CD4-positive, alpha-beta memory T cell (primary cell): ENCODE results near the gene DENND2A. TPM values are rescaled to one million over a fixed set of nuclear protein-coding genes. Genes with fewer than 3 reads are reported as not detected.

Source experiments
- CTCF ChIA-PET: fragments of 350-600 bp; sonication (Branson Sonifier 250); formaldehyde crosslinking; loops from one replicate; lab custom pipeline; 2021; ENCODE audit warnings: inconsistent platforms; ENCODE audit not compliant: partially characterized antibody; lab: Charles Lee
- POLR2A ChIA-PET: fragments of 350-600 bp; sonication (Branson Sonifier 250); formaldehyde crosslinking; loops from one replicate; lab custom pipeline; 2021; ENCODE audit not compliant: partially characterized antibody; lab: Charles Lee
- DNase-seq, 5 donors: peaks; one replicate each; pipeline versions ENCODE4 v3.0.0 to v3.0.0-alpha.2; 2020 to 2022; ENCODE audit warnings: mixed read lengths in 1 of 5
- H3K27ac ChIP-seq: one replicate; pipeline ENCODE4 v1.7.0; 2013; ENCODE audit warnings: low read depth, low read length
- H3K27me3 ChIP-seq: 2 replicates; pipeline ENCODE4 v1.7.0; 2013; ENCODE audit warnings: mild to moderate bottlenecking, low read length, moderate library complexity; ENCODE audit not compliant: insufficient read depth
- H3K36me3 ChIP-seq: 2 replicates; pipeline ENCODE4 v1.7.0; 2013; ENCODE audit warnings: mild to moderate bottlenecking, low read length, moderate library complexity; ENCODE audit not compliant: insufficient read depth
- H3K4me1 ChIP-seq: 2 replicates; pipeline ENCODE4 v1.7.0; 2013; ENCODE audit warnings: mild to moderate bottlenecking, low read length, moderate library complexity; ENCODE audit not compliant: insufficient read depth
- H3K4me3 ChIP-seq, 2 donors: one replicate each; pipeline ENCODE4 v1.7.0; 2013; ENCODE audit warnings: low read length in 2 of 2, mild to moderate bottlenecking in 1 of 2
- H3K9me3 ChIP-seq, 2 donors: one replicate each; pipeline ENCODE4 v1.7.0; 2013; ENCODE audit warnings: low read length in 2 of 2, control low read depth in 1 of 2; ENCODE audit not compliant: control insufficient read depth in 1 of 2
- H3K27ac Mint-ChIP-seq, 7 donors: one replicate each; pipeline ENCODE4 v1.8.0; 2020 to 2021; ENCODE audit warnings: mixed read lengths in 7 of 7, mild to moderate bottlenecking in 6 of 7, inconsistent platforms in 3 of 7, moderate library complexity in 3 of 7
- H3K27me3 Mint-ChIP-seq, 2 donors: one replicate each; pipeline ENCODE4 v1.8.0; 2020 to 2021; ENCODE audit warnings: mixed read lengths in 2 of 2
- H3K36me3 Mint-ChIP-seq, 2 donors: one replicate each; pipeline ENCODE4 v1.8.0; 2020 to 2021; ENCODE audit warnings: mixed read lengths in 2 of 2, inconsistent platforms in 1 of 2, mild to moderate bottlenecking in 1 of 2
- H3K4me1 Mint-ChIP-seq, 4 donors: one replicate each; pipeline ENCODE4 v1.8.0; 2020 to 2021; ENCODE audit warnings: mixed read lengths in 4 of 4, mild to moderate bottlenecking in 1 of 4
- H3K4me3 Mint-ChIP-seq, 8 donors: one replicate each; pipeline ENCODE4 v1.8.0; 2020 to 2021; ENCODE audit warnings: mixed read lengths in 8 of 8, mild to moderate bottlenecking in 7 of 8, moderate library complexity in 6 of 8, inconsistent platforms in 3 of 8
- H3K9me3 Mint-ChIP-seq, 8 donors: one replicate each; pipeline ENCODE4 v1.8.0; 2020 to 2021; ENCODE audit warnings: mixed read lengths in 8 of 8, mild to moderate bottlenecking in 5 of 8, inconsistent platforms in 3 of 8, moderate library complexity in 1 of 8
- intact Hi-C: fragments of 100-400 bp; cut with micrococcal nuclease; formaldehyde crosslinking; loops from one replicate; pipeline ENCODE4 v1.15.1; 2023
- polyA plus RNA-seq, 2 donors: library from polyadenylated mRNA; unstranded; fragments of 300-500 nt; fragmentation: Illumina TruSeq; gene quantifications; one replicate each; pipeline ENCODE4 v1.2.3, GENCODE V29; 2021
- total RNA-seq, 2 experiments: library from RNA; stranded (reverse); gene quantifications; one replicate each; pipeline ENCODE4 v1.2.3, GENCODE V29; 2021

The DENND2A gene
- not detected for total RNA-seq
- polyA plus RNA-seq: not detected

GRCh38 chr7:140640727-140641523, at the start of gene DENND2A:
TSS of gene DENND2A (minus strand) at chr7:140640813. CDS start at chr7:140602397, 38,416 bp downstream.
- no peaks in the 10 kb centered on the region for H3K36me3 Mint-ChIP-seq
- H3K4me1 Mint-ChIP-seq: peaks cover 11 to 21% (median 15%) of the 10 kb centered on the region in 4 donors
- H3K27ac Mint-ChIP-seq: peak within 1 kb of the TSS in 1 of 7 donors; percentile 41
- H3K4me3 Mint-ChIP-seq: peak within 1 kb of the TSS; percentile 84 to 93 (median 90)
- no peak for DNase-seq
- no peaks in the 10 kb centered on the region for H3K36me3 ChIP-seq
- peaks cover 0 to 3% (median 0%) of the 10 kb centered on the region in 8 donors for H3K9me3 Mint-ChIP-seq
- no peak within 1 kb of the TSS for H3K27ac ChIP-seq
- H3K9me3 ChIP-seq: no peaks in the 10 kb centered on the region
- CTCF ChIA-PET: no interaction called here
- H3K27me3 ChIP-seq: peaks cover 33% of the 10 kb centered on the region
- H3K4me3 ChIP-seq: no peak within 1 kb of the TSS
- POLR2A ChIA-PET: interaction anchor here (1.3 kb wide), 1 partner anchor 32 kb away, joined by 4 read pairs; the partner anchor contains the start of gene ADCK2
- intact Hi-C loops: no loop called here
- H3K27me3 Mint-ChIP-seq: peaks cover 39 to 52% of the 10 kb centered on the region in 2 donors
- peaks cover 8% of the 10 kb centered on the region for H3K4me1 ChIP-seq

- POLR2A ChIA-PET: no interaction called here
- no peak for DNase-seq
- Histone ChIP-seq H3K36me3 (peaks cover 7% of the 10 kb centered on the region), H3K9me3 (no peaks in the 10 kb centered on the region), H3K4me3 (no peak overlapping the region), H3K27me3 (no peaks in the 10 kb centered on the region), H3K27ac (no peak overlapping the region), H3K4me1 (no peaks in the 10 kb centered on the region)
- CTCF ChIA-PET: no interaction called here
- no peaks in the 10 kb centered on the region for H3K27me3 Mint-ChIP-seq
- no peak overlapping the region for H3K27ac Mint-ChIP-seq
- intact Hi-C loops: loop anchor here (10.0 kb wide), 1 partner anchor 1045 kb away; the partner anchor contains the start of gene SSBP1
- H3K9me3 Mint-ChIP-seq: peaks cover 0 to 1% (median 0%) of the 10 kb centered on the region in 8 donors
- no peak overlapping the region for H3K4me3 Mint-ChIP-seq
- no peaks in the 10 kb centered on the region for H3K4me1 Mint-ChIP-seq
- H3K36me3 Mint-ChIP-seq: peaks cover 20 to 43% of the 10 kb centered on the region in 2 donors
Measured at GRCh38 chr7:140689199-140690152, 48.9 kb upstream of the DENND2A start.

- Histone ChIP-seq H3K27me3 (no peaks in the 10 kb centered on the region), H3K27ac (no peak overlapping the region), H3K9me3 (no peaks in the 10 kb centered on the region), H3K36me3 (peaks cover 7% of the 10 kb centered on the region), H3K4me3 (no peak overlapping the region), H3K4me1 (no peaks in the 10 kb centered on the region)
- Mint-ChIP-seq H3K4me1 (peaks cover 0 to 1% (median 0%) of the 10 kb centered on the region in 4 donors), H3K27ac (peak overlapping the region in 2 of 7 donors; percentile 60 to 73), H3K36me3 (peaks cover 31 to 54% of the 10 kb centered on the region in 2 donors), H3K4me3 (no peak overlapping the region), H3K27me3 (no peaks in the 10 kb centered on the region), H3K9me3 (peaks cover 0 to 1% (median 0%) of the 10 kb centered on the region in 8 donors)
- no peak for DNase-seq
- intact Hi-C loops: no loop called here
- ChIA-PET POLR2A (no interaction called here), CTCF (no interaction called here)
Measured at GRCh38 chr7:140688341-140688740, 47.7 kb upstream of the DENND2A start.

GRCh38 chr7:140686921-140687320, 46.3 kb upstream of the DENND2A start:
- Histone ChIP-seq H3K36me3 (peaks cover 7% of the 10 kb centered on the region), H3K27ac (no peak overlapping the region), H3K27me3 (no peaks in the 10 kb centered on the region), H3K9me3 (no peaks in the 10 kb centered on the region), H3K4me3 (no peak overlapping the region), H3K4me1 (no peaks in the 10 kb centered on the region)
- intact Hi-C loops: no loop called here
- Mint-ChIP-seq H3K9me3 (peaks cover 0 to 1% (median 0%) of the 10 kb centered on the region in 8 donors), H3K27ac (peak overlapping the region in 2 of 7 donors; percentile 60 to 61), H3K4me1 (peaks cover 0 to 4% (median 1%) of the 10 kb centered on the region in 4 donors), H3K36me3 (peaks cover 32 to 52% of the 10 kb centered on the region in 2 donors), H3K4me3 (no peak overlapping the region), H3K27me3 (no peaks in the 10 kb centered on the region)
- CTCF ChIA-PET: no interaction called here
- POLR2A ChIA-PET: interaction anchor here (0.6 to 1.7 kb wide), 3 partner anchors 9 to 30 kb away, joined by 3 to 6 read pairs (median 4); partner anchors contain the start of gene NDUFB2
- DNase-seq: no peak

- H3K27ac Mint-ChIP-seq: peak overlapping the region in 2 of 7 donors; percentile 22 to 30
- H3K36me3 ChIP-seq: peaks cover 12% of the 10 kb centered on the region
- CTCF ChIA-PET: interaction anchor here (1.4 kb wide), 1 partner anchor 11 kb away, joined by 6 read pairs; no protein-coding TSS in a partner anchor
- H3K27me3 ChIP-seq: no peaks in the 10 kb centered on the region
- no peak overlapping the region for H3K27ac ChIP-seq
- peaks cover 34 to 51% of the 10 kb centered on the region in 2 donors for H3K36me3 Mint-ChIP-seq
- peaks cover 0 to 4% (median 1%) of the 10 kb centered on the region in 4 donors for H3K4me1 Mint-ChIP-seq
- H3K9me3 Mint-ChIP-seq: peaks cover 0 to 3% (median 0%) of the 10 kb centered on the region in 8 donors
- no peak overlapping the region for H3K4me3 Mint-ChIP-seq
- H3K9me3 ChIP-seq: no peaks in the 10 kb centered on the region
- H3K27me3 Mint-ChIP-seq: no peaks in the 10 kb centered on the region
- POLR2A ChIA-PET: interaction anchor here (1.3 to 1.7 kb wide), 2 partner anchors 11 to 12 kb away, joined by 3 to 6 read pairs; partner anchors contain the start of gene NDUFB2
- H3K4me1 ChIP-seq: no peaks in the 10 kb centered on the region
- no peak overlapping the region for H3K4me3 ChIP-seq
- DNase-seq: no peak
- intact Hi-C loops: no loop called here
Measured at GRCh38 chr7:140685407-140686087, 44.9 kb upstream of the DENND2A start.

- H3K27ac ChIP-seq: no peak overlapping the region
- no peak for DNase-seq
- H3K4me1 Mint-ChIP-seq: peaks cover 0 to 4% (median 1%) of the 10 kb centered on the region in 4 donors
- CTCF ChIA-PET: interaction anchor here (1.4 kb wide), 1 partner anchor 10 kb away, joined by 6 read pairs; no protein-coding TSS in a partner anchor
- no peaks in the 10 kb centered on the region for H3K4me1 ChIP-seq
- intact Hi-C loops: no loop called here
- H3K27me3 Mint-ChIP-seq: no peaks in the 10 kb centered on the region
- POLR2A ChIA-PET: no interaction called here
- H3K36me3 ChIP-seq: peaks cover 12% of the 10 kb centered on the region
- no peak overlapping the region for H3K4me3 Mint-ChIP-seq
- no peak overlapping the region for H3K4me3 ChIP-seq
- H3K9me3 ChIP-seq: no peaks in the 10 kb centered on the region
- H3K36me3 Mint-ChIP-seq: peaks cover 43 to 56% of the 10 kb centered on the region in 2 donors
- H3K27ac Mint-ChIP-seq: peak overlapping the region in 3 of 7 donors; percentile 51 to 61 (median 60)
- H3K9me3 Mint-ChIP-seq: peaks cover 0 to 3% (median 0%) of the 10 kb centered on the region in 8 donors
- no peaks in the 10 kb centered on the region for H3K27me3 ChIP-seq
Measured at GRCh38 chr7:140684066-140684950, 43.7 kb upstream of the DENND2A start.
